ENCODE measurements around the gene SRC.

SRC gene

GRCh38 chr20:37317994-37318640, 27.8 kb upstream of the SRC start:
- ChIA-PET POLR2A (interaction anchor here (1.2 kb wide), 1 partner anchor 29 kb away, joined by 4 read pairs; the partner anchor contains the start of gene MANBAL), CTCF (no interaction called here)
- no peak for DNase-seq (ENCODE audit: extremely low spot score)
- no peak for TF ChIP-seq L3MBTL2 (conservative IDR thresholded peaks at IDR 0.05)
- TF ChIP-seq TARDBP (IDR thresholded peaks at IDR 0.05): no peak
- TF ChIP-seq HDGF (IDR thresholded peaks at IDR 0.05; ENCODE audit: borderline replicate concordance): no peak
- TF ChIP-seq PKNOX1 (IDR thresholded peaks at IDR 0.05): no peak

- TF ChIP-seq ELF4 (IDR thresholded peaks at IDR 0.05): no peak
- TF ChIP-seq FOXK2 (IDR thresholded peaks at IDR 0.05): no peak
- TF ChIP-seq ARNT (IDR thresholded peaks at IDR 0.05): no peak
- TF ChIP-seq BHLHE40 (IDR thresholded peaks at IDR 0.05; ENCODE audit: borderline replicate concordance): no peak
- TF ChIP-seq L3MBTL2 (conservative IDR thresholded peaks at IDR 0.05): no peak
- no peak for TF ChIP-seq ZNF384 (IDR thresholded peaks at IDR 0.05)
- TF ChIP-seq FOXA1 (IDR thresholded peaks at IDR 0.05): no peak
- TF ChIP-seq NFRKB (IDR thresholded peaks at IDR 0.05): no peak
- TF ChIP-seq PKNOX1 (IDR thresholded peaks at IDR 0.05): no peak
- no peak for TF ChIP-seq FOXM1 (IDR thresholded peaks at IDR 0.05; ENCODE audit: borderline replicate concordance)
- no peak for TF ChIP-seq TARDBP (IDR thresholded peaks at IDR 0.05)
- no peak for TF ChIP-seq SUZ12 (IDR thresholded peaks at IDR 0.05)
- no peak for TF ChIP-seq LEF1 (IDR thresholded peaks at IDR 0.05; ENCODE audit: borderline replicate concordance)
- no peak for TF ChIP-seq CTBP1 (IDR thresholded peaks at IDR 0.05; ENCODE audit: borderline replicate concordance)
- TF ChIP-seq SP1 (IDR thresholded peaks at IDR 0.05): no peak
- TF ChIP-seq HDGF (IDR thresholded peaks at IDR 0.05; ENCODE audit: borderline replicate concordance): no peak
- CTCF ChIA-PET: no interaction called here
- no peak for DNase-seq (ENCODE audit: extremely low spot score)
- POLR2A ChIA-PET: no interaction called here
Measured at GRCh38 chr20:37319151-37319671, 26.7 kb upstream of the SRC start.

GRCh38 chr20:37323985-37324384, 22.0 kb upstream of the SRC start:
- ChIA-PET POLR2A (interaction anchor here (1.5 kb wide), 1 partner anchor 35 kb away, joined by 4 read pairs; the partner anchor contains the start of gene MANBAL), CTCF (no interaction called here)
- TF ChIP-seq ARNT (IDR thresholded peaks at IDR 0.05): no peak
- no peak for TF ChIP-seq NFRKB (IDR thresholded peaks at IDR 0.05)
- TF ChIP-seq TARDBP (IDR thresholded peaks at IDR 0.05): no peak
- no peak for TF ChIP-seq BHLHE40 (IDR thresholded peaks at IDR 0.05; ENCODE audit: borderline replicate concordance)
- no peak for TF ChIP-seq ZNF384 (IDR thresholded peaks at IDR 0.05)
- no peak for TF ChIP-seq CTBP1 (IDR thresholded peaks at IDR 0.05; ENCODE audit: borderline replicate concordance)
- TF ChIP-seq FOXA1 (IDR thresholded peaks at IDR 0.05): no peak
- no peak for TF ChIP-seq FOXM1 (IDR thresholded peaks at IDR 0.05; ENCODE audit: borderline replicate concordance)
- TF ChIP-seq SP1 (IDR thresholded peaks at IDR 0.05): no peak
- TF ChIP-seq PKNOX1 (IDR thresholded peaks at IDR 0.05): no peak
- TF ChIP-seq ELF4 (IDR thresholded peaks at IDR 0.05): no peak
- no peak for TF ChIP-seq FOXK2 (IDR thresholded peaks at IDR 0.05)
- TF ChIP-seq L3MBTL2 (conservative IDR thresholded peaks at IDR 0.05): no peak
- no peak for TF ChIP-seq HDGF (IDR thresholded peaks at IDR 0.05; ENCODE audit: borderline replicate concordance)
- no peak for DNase-seq (ENCODE audit: extremely low spot score)

- ChIA-PET POLR2A (no interaction called here), CTCF (no interaction called here)
- no peak for TF ChIP-seq SUZ12 (IDR thresholded peaks at IDR 0.05)
- TF ChIP-seq HDGF (IDR thresholded peaks at IDR 0.05; ENCODE audit: borderline replicate concordance): no peak
- no peak for TF ChIP-seq L3MBTL2 (conservative IDR thresholded peaks at IDR 0.05)
- no peak for TF ChIP-seq ELF4 (IDR thresholded peaks at IDR 0.05)
- no peak for TF ChIP-seq SP1 (IDR thresholded peaks at IDR 0.05)
- TF ChIP-seq PKNOX1 (IDR thresholded peaks at IDR 0.05): no peak
- DNase-seq (ENCODE audit: extremely low spot score): no peak
Measured at GRCh38 chr20:37325206-37325605, 20.7 kb upstream of the SRC start.

- DNase-seq (ENCODE audit: extremely low spot score): no peak
- ChIA-PET POLR2A (interaction anchor here (1.2 kb wide), 1 partner anchor 19 kb away, joined by 4 read pairs; the partner anchor contains the start of gene SRC), CTCF (no interaction called here)
- TF ChIP-seq SUZ12 (IDR thresholded peaks at IDR 0.05): no peak
- no peak for TF ChIP-seq SP1 (IDR thresholded peaks at IDR 0.05)
- TF ChIP-seq FOXA1 (IDR thresholded peaks at IDR 0.05): no peak
- no peak for TF ChIP-seq FOXM1 (IDR thresholded peaks at IDR 0.05; ENCODE audit: borderline replicate concordance)
- no peak for TF ChIP-seq HDGF (IDR thresholded peaks at IDR 0.05; ENCODE audit: borderline replicate concordance)
- no peak for TF ChIP-seq FOXK2 (IDR thresholded peaks at IDR 0.05)
- TF ChIP-seq ZNF384 (IDR thresholded peaks at IDR 0.05): no peak
Measured at GRCh38 chr20:37326666-37327065, 19.3 kb upstream of the SRC start.

- POLR2A ChIA-PET: interaction anchor here (1.2 kb wide), 1 partner anchor 18 kb away, joined by 4 read pairs; the partner anchor contains the start of gene SRC
- TF ChIP-seq PKNOX1 (IDR thresholded peaks at IDR 0.05): no peak
- TF ChIP-seq TARDBP (IDR thresholded peaks at IDR 0.05): no peak
- TF ChIP-seq LEF1 (IDR thresholded peaks at IDR 0.05; ENCODE audit: borderline replicate concordance): no peak
- TF ChIP-seq SUZ12 (IDR thresholded peaks at IDR 0.05): no peak
- TF ChIP-seq FOXM1 (IDR thresholded peaks at IDR 0.05; ENCODE audit: borderline replicate concordance): no peak
- CTCF ChIA-PET: no interaction called here
- no peak for DNase-seq (ENCODE audit: extremely low spot score)
Measured at GRCh38 chr20:37327748-37328147, 18.2 kb upstream of the SRC start.
